GM21423 (cell line): Measurements from ENCODE around the gene TPRN.

Experiments used
- ATAC-seq: cut with Tn5 transposase; IDR thresholded peaks from one replicate; pipeline ENCODE4 v1.9.1; 2021; ENCODE audit warnings: mild to moderate bottlenecking, moderate library complexity; ENCODE audit not compliant: unreplicated experiment

TPRN gene

DNA sequence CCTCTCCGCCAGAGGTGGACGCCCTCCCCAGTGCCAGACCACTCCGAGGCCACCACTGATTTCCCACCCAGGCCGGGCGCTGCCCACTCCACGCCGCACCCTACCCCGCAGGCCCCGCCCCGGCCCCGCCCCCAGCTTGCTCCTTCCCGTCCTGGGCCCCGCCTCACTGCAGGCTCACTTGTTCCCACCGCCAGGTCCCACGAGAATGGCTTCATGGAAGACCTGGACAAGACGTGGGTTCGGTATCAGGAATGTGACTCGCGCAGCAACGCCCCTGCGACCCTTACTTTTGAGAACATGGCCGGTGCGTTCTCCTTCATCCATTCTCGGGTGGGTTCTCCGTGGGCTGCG, 37.2 kb downstream of the TPRN start:
- ATAC-seq: no peak

DNA sequence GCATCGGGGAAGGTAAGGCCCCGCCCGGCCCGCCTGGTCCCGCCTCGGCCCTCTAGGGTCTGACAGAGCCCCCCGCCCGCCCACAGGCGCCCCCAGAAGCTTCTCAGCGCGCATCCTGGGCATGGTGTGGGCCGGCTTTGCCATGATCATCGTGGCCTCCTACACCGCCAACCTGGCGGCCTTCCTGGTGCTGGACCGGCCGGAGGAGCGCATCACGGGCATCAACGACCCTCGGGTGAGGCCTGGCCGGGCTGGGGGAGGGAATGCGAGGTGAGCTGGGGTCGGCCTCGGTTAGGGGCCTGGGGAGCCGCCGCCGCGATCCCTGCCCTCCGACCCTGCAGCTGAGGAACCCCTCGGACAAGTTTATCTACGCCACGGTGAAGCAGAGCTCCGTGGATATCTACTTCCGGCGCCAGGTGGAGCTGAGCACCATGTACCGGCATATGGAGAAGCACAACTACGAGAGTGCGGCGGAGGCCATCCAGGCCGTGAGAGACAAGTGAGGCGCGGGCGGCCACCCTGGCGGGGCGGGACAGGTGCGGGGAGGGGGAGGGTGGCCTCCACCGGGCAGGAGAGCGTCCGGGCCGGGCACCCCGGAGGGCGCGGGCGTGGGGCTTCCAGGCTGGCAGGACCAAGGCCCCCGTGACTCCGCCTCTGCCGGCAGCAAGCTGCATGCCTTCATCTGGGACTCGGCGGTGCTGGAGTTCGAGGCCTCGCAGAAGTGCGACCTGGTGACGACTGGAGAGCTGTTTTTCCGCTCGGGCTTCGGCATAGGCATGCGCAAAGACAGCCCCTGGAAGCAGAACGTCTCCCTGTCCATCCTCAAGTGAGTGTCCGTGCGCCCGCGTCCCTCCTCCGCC, 37.8 kb downstream of the TPRN start:
- ATAC-seq: no peak

DNA sequence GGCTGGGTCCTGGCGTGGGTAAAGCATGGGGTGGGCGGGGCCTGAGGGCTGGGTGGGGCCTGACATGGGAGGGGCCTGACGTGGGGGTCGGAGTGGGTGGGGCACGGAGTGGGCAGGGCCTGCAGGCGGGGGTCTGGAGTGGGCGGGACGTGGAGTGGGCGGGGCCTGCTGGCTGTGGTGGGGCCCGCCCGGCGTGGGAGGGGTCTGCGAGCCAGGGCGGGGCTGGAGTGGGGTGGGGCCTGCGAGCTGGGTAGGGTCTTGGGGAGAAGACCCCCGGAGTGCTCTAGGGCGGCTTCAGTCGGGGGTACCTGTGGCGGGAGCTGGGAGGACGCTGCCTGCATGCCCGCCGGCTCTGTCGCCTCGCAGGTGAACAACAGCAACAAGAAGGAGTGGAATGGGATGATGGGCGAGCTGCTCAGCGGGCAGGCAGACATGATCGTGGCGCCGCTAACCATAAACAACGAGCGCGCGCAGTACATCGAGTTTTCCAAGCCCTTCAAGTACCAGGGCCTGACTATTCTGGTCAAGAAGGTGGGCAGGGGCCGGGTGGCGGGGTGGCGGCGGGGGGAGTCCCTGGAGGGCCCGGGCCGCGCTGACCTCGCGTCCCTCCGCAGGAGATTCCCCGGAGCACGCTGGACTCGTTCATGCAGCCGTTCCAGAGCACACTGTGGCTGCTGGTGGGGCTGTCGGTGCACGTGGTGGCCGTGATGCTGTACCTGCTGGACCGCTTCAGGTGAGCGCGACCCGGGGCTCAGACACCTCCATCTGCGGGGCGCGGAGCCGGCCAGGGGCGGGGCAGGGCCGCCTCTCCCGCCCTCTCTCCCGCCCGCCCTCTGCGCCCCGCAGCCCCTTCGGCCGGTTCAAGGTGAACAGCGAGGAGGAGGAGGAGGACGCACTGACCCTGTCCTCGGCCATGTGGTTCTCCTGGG, 38.7 kb downstream of the TPRN start:
- ATAC-seq: no peak

DNA sequence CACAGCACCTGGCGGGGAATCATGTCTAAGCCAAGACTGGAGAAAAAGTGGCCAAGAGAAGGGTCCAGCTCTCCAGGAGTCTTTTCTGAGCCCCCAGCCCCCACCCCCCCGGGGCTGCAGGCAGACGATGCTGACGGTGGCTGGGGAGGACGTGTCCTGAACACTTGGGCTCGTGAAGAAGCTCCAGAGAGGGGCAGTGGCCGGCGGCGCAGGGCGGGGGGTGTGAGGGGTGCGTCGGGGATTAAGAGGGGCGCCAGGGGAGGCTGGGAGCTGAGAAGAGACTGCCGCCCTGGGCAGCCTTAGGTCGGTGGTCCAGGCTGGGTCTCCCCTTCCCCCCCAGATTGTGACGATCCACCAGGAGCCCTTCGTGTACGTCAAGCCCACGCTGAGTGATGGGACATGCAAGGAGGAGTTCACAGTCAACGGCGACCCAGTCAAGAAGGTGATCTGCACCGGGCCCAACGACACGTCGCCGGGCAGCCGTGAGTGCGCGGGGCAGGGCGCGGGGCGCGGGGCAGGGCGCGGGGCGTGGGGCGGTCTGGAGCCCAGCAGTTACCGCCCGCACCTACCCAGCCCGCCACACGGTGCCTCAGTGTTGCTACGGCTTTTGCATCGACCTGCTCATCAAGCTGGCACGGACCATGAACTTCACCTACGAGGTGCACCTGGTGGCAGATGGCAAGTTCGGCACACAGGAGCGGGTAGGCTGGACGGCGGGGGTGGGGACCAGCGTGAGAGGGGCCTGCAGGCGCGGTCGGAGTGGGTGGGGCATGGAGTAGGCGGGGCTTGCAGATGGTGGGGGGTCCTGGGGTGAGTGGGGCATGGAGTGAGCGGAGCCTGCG, 39.6 kb downstream of the TPRN start:
- ATAC-seq: no peak

DNA sequence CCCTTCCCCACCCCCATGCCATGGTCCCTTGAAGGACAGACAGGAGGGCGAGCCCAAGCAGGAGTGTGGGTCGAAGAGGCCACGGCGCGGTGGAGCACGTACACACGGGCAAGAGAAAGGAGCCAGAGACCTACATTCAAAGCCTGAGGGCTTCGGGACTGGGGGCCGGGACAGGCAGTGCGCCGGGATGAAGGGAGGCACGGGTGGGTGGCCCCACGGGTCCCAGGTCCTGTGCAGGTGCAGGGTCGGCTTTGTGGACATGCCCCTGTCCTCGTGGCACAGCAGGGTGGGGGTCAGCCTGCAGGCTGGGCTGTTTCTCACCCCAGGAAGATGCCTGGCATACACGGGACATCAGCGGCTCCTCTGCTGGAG, 40.5 kb downstream of the TPRN start:
- ATAC-seq: no peak

DNA sequence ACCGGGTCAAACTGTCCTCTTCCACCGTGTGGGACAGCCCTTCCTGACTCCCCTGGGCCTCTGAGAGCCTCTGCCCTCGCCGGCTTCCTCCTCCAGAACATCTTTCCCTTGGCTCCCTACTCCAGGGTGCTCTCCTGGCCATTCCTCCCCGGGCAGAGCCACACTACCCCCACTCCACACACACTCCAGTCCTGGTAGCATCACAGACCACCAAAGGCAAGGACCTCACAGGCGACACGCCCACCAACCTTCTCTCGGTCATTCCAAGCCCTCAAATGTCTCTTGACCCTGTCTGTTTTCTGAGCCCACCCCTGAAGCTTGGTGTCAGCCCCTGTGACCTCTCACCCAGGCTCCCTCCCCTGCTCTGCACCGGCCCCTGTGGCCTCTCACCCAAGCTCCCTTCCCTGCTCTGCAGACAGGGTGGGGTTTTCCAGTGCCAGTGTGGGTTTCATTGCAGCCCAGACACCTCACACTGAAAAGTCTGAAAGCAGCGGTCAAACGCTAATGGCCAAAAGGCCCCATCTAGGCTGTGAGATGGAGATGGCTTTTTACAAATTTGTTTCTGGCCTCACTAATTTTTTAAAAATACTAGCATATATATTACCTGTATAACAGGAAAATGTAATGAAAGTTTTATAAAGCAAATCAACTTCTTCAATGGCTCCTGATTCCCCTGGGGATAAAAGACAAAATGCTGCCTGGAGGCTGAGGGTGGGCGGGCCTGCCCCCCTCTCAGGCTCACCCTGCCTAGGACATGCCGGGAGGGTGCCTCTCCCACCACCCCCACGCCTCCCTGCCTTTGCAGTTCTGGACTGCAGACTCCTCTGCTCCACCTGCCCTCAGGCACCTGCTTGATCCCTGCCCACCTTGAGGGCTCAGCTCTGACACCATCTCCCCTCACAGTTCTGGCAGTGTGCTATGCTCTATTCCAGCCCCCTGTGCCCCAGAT, 41.2 kb downstream of the TPRN start:
- ATAC-seq: no peak

DNA sequence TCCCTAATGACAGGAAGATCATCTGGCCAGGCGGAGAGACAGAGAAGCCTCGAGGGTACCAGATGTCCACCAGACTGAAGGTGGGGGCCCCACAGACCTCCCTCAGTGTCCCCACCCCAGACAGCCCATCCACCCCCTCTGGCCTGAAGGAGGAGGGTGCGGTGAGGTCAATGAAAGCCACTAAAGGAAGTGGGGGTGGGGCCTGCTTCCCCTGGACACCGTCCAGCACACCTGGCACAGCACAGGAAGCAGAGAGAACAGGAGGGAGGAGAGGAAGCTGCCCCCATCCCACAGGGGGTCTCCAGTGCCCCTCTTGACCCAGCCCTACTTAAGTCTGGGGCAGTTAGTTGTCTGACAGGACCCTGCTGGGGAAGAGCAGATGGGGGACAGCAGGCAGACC, 41.9 kb downstream of the TPRN start:
- no peak for ATAC-seq

DNA sequence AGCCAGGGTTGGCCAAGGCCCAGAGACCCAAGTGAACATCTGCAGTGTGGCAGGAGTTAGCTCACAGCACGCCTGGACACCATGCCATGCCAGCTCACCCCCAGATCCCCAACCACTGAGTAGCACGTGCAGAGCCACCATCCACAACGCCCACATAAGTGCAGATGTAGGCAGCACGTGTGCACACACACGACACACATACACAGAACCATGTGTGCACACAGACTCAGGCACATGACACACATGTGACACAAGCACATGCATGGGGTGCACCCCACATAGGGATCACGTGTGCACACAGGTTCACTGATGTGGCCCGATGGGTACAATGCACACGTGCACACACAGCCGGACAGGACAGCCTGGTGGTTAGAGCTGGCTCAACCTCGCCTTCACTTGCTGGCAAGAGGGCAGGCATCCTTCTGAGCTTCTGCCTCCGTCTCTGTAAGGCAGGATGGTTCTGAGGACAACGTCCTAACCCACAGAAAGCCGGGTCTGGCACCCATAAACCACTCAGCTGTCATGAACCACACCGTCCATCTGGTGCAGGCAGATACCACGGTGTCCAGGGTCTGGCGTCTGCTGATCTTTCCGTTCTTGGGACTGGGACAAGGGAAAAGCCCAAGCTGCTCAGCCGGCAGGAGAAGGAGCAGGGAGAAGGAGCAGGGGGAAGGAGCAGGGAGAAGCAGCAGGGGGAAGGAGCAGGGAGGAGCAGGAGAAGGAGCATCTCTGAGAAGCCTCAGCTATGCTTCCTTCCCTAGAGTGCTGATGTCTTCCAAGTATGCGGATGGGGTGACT, 42.7 kb downstream of the TPRN start:
- ATAC-seq: no peak

DNA sequence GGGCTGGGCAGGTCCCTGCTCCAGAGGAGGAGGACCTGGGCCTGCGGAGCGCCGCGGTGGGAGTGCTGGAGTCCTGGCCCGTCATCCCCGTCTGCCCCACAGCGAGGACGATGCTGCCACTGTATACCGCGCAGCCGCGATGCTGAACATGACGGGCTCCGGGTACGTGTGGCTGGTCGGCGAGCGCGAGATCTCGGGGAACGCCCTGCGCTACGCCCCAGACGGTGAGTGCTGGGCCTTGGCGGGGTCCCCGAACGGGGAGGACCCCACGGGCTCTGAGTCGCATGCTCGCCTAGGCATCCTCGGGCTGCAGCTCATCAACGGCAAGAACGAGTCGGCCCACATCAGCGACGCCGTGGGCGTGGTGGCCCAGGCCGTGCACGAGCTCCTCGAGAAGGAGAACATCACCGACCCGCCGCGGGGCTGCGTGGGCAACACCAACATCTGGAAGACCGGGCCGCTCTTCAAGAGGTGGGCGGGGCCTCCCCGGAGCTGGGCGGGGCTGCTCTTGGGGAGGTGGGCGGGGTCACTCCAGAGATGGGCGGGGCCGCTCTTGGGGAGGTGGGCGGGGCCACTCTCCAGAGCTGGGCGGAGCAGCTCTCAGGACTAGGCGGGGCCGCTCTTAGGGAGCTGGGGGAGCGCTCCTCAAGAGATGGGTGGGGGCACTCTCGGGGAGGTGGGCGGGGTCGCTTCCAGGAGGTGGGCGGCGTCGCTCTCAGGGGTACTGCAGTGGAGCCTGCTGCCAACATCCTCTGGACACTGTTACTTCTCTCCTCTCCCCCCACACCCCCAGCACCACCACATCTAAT, 43.8 kb downstream of the TPRN start:
- ATAC-seq: no peak

DNA sequence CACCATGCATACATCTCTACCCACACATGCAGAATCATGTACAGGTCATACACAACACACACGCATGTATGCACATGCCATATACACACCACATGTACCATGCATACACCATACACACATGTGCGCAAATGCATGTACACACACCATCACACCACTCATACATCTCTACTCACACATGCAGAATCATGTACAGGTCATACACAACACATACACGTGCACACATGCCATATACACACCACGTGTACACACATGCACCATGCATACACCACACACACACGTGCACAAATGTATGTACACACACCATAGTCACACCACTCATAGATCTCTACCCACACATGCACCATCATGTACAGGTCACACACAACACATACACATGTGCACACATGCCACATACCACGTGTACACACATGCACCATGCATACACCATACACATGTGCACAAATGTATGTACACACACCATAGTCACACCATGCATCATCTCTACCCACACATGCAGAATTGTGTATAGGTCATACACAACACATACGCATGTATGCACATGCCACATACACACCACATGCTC, 47.6 kb downstream of the TPRN start:
- ATAC-seq: no peak

DNA sequence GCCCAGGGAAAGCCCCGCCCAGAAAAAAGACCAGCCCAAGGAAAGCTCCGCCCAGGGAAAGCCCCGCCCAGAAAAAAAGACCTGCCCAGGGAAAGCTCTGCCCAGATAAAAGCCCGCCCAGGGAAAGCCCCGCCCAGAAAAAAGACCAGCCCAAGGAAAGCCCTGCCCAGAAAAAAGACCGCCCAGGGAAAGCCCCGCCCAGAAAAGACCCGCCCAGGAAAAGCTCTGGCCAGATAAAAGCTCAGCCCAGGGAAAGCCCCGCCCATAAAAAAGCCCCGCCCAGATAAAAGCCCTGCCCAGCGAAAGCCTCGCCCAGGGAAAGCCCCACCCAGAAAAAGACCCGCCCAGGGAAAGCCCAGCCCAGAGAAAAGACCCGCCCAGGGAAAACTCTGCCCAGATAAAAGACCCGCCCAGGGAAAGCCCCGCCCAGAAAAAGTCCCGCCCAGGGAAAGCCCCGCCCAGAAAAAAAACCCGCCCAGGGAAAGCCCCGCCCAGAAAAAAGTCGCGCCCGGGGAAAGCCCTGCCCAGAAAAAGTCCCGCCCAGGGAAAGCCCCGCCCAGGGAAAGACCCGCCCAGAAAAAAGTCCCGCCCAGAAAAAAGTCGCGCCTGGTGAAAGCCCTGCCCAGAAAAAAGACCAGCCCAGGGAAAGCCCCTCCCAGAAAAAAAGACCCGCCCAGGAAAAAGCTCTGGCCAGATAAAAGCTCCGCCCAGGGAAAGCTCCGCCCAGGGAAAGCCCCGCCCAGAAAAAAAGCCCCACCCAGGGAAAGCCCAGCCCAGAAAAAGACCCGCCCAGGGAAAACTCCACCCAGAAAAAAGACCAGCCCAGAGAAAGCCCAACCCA, 49.7 kb downstream of the TPRN start:
- ATAC-seq: peak; percentile 46

DNA sequence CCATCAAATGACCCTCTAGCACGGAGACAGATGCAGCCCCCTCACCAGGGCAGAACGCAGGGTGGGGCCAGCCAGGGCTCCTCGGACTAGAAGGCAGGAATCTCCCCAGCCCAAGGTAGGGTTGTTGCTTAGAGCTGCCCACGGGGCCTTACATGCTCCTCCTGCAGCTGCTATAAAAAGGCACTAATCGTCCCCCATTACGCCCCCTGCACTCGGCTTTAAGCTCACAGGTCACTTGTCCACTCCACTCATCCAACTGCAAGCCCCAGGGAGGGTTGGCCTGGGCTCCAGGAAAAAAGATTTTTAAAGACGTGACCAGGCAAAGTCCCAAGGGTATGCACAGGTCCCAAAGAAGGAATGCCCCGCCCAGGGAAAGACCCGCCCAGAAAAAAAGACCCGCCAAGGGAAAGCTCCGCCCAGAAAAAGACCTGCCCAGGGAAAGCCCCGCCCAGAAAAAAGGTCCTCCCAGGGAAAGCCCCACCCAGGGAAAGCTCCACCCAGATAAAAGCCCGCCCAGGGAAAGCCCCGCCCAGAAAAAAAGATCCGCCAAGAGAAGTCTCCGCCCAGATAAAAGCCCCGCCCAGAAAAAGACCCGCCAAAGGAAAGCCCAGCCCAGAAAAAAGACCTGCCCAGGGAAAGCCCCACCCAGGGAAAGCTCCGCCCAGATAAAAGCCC, 50.5 kb downstream of the TPRN start:
- ATAC-seq: peak; percentile 12

DNA sequence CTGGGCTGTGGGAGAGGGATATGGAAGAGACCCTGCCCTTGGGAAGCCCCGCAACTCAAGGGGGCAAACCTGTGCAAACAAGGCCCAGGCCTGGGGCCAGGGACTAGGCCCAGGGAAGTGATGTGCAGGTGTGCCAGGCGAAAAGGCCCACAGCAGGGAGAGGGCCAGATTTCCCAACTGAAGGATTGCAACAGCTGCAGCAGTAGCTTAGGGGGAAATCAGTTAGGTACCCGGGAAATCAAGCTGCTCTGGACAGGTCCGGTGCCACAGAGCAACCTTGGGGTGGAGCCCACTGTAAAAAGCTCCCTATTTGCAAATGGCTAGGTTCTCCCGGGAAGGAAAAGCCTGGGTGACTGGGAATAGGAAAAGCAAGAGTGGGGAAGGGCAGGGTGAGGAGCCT, 51.2 kb downstream of the TPRN start:
- no peak for ATAC-seq

DNA sequence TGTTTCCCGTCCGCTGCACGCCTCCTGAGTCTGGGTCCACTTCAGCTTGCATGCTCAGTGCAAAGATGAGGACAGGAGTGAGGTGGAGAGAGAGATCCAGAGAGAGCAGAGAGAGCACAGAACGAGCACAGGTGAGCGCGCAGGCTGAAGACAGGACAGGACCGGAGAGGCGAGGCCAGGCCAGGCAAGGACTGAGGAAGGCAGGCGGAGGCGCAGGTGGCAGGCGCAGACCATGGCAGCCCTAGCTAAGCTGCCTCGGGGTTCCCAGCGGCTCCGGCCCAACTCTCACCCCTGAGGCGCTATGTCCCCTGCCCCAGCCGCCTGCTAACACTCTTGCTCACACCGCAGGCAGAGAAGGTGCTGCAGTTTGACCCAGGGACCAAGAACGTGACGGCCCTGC, 51.9 kb downstream of the TPRN start:
- ATAC-seq: no peak

DNA sequence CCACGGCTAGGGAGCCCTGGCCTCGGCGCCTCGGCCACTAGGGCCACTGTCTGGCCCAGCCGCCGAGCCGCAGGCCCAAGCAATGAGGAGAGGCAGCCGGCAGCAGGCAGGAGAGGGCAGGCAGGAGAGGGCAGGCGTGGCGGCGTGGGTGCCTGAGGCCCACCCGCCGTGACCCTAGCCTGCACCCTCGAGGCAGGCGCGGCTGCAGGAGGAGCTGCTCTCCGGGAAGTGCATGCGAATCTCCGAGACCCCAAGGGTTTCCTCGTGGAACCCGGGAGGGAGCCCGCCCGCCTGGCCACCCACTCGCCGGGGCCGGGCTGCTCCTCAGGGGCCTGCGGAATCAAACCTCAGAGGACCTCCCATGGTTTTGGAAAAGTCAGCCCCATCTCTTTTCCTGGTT, 52.3 kb downstream of the TPRN start:
- no peak for ATAC-seq

DNA sequence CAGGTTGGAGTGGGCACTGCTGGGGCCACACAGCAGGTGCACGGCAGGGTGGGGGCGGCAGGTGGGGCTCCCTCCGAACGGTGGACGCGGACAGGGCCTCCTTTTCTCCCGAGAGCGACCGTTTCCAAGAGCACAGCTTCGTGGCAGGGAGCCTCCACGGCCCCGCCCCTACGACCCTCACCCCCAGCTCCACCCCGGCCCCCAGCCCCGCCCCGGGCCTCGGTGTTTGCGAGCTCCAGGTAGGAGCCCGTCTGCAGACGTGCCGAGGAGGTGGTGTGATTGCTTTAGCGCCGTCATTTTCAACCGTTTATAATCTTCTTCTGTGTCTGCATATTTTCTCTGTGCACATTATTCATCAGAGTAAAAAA, 52.8 kb downstream of the TPRN start:
- no peak for ATAC-seq
